Measurements from ENCODE around the gene MBD2. TPM values are rescaled to one million over a fixed set of nuclear protein-coding genes. Genes with fewer than 3 reads are reported as not detected.

The MBD2 gene
- total RNA-seq (100 to 1,000 TPM in 2 of 5 donors, 10 to 100 TPM in 3; 83.8 to 107 (median 97.5) TPM), total RNA-seq (69.7 to 209 (median 91.5) reads per million in 29 experiments)
- 98.3 TPM for total RNA-seq (2013)

DNA sequence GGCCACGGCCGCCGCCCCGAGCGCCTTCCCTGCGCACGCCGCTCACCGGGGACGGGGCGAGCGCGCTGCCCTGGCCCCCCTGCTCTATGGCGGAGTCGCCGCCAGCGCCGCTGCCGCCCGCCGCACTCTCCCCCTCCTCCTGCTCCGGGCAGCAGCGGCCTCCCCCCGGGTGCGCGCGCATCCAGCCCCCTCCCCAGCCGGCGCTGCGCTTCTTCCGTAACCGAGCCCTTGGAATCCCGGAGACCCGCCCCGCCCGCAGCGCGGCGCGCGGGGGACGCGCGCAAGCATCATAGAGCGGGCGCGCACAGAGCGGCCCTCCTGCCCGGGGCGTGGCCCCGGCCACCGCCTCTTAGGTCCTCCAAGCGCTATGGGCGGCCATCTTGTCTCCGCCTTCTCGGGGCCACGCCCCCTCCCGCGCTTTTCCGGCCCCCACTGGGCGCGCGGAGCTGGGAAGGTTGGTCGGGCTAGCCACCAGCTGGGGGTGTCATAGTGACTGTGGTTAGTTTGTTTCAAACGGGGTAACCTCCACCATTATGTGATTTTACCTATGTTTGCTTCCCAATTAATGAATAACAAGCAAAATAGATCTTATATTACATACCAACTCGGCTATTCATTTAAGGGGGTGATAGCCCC, at the start of gene MBD2:
MBD2 (minus strand) TSS at position 291 of the 636 bp plus-strand sequence; CDS start at position 181, 110 bp downstream.
- H3K4me3 ChIP-seq (ENCODE audit: control insufficient read depth in 1 of 2, extremely low read depth in 1 of 2, low read length in 1 of 2): peak within 1 kb of the TSS; percentile 54
- WGBS (ENCODE audit: insufficient coverage): under 1% methylated on average over 56 of the region's 66 CpGs
- H3K4me1 ChIP-seq (ENCODE audit: control insufficient read depth in 1 of 2, extremely low read depth in 1 of 2, insufficient read depth in 2 of 2, low read length in 2 of 2): peaks cover 15 to 28% of the 10 kb centered on the region in 2 experiments
- ATAC-seq (replicated peaks in 1 of 4) (peak; percentile 90 to 95 (median 94)), DNase-seq (peak; percentile 85 to 96 (median 90))
- Mint-ChIP-seq H3K9me3 (no peaks in the 10 kb centered on the region), H3K36me3 (peaks cover under 1% of the 10 kb centered on the region), H3K27me3 (no peaks in the 10 kb centered on the region), H3K4me3 (peak within 1 kb of the TSS; percentile 91 to 94 (median 92)), H3K4me1 (peaks cover 36 to 44% (median 39%) of the 10 kb centered on the region in 3 donors), H3K27ac (peak within 1 kb of the TSS; percentile 90 to 91)
- peak within 1 kb of the TSS; percentile 65 for H3K27ac ChIP-seq (ENCODE audit: low read length)
- ChIA-PET CTCF (interaction anchor here (0.5 to 1.7 kb wide), 4 partner anchors 24 to 133 kb away, joined by 3 to 5 read pairs (median 4); partner anchors contain the start of genes C18orf54 (in 1 of the 2), POLI (in 1 of the 2) and STARD6 (in 1 of the 2)), POLR2A (interaction anchor here in 1 of 2 donors (0.6 to 1.5 kb wide), 3 partner anchors 45 to 133 kb away, joined by 4 to 6 read pairs (median 6); partner anchors contain the start of genes C18orf54, POLI and STARD6)
- H3K9me3 ChIP-seq: no peaks in the 10 kb centered on the region
- no peaks in the 10 kb centered on the region for H3K36me3 ChIP-seq (ENCODE audit: control insufficient read depth in 2 of 2, extremely low read depth in 1 of 2, insufficient read depth in 1 of 2, low read length in 1 of 2)
- no peaks in the 10 kb centered on the region for H3K27me3 ChIP-seq (replicated peaks in 1 of 2; ENCODE audit: control insufficient read depth in 2 of 2, extremely low read depth in 1 of 2, insufficient read depth in 2 of 2, low read length in 1 of 2)

- H3K9me3 Mint-ChIP-seq: no peaks in the 10 kb centered on the region
- no peaks in the 10 kb centered on the region for H3K36me3 ChIP-seq (ENCODE audit: control insufficient read depth in 2 of 2, extremely low read depth in 1 of 2, insufficient read depth in 1 of 2, low read length in 1 of 2)
- WGBS (ENCODE audit: insufficient coverage): 2% methylated on average over 13 of the region's 27 CpGs
- H3K27ac Mint-ChIP-seq: peak overlapping the region; percentile 98
- ChIA-PET CTCF (interaction anchor here (1.0 to 4.2 kb wide), 10 partner anchors 22 to 150 kb away, joined by 3 to 89 read pairs (median 5); partner anchors contain the start of genes C18orf54 (in 1 of the 2), MBD2 (in 1 of the 2) and STARD6 (in 1 of the 2)), POLR2A (interaction anchor here (0.7 to 2.2 kb wide), 6 partner anchors 19 to 87 kb away, joined by 3 to 10 read pairs (median 4); partner anchors contain the start of genes C18orf54 (in 1 of the 2), MBD2 (in 1 of the 2) and STARD6 (in 1 of the 2))
- H3K9me3 ChIP-seq: no peaks in the 10 kb centered on the region
- peak overlapping the region; percentile 86 for H3K4me3 ChIP-seq (ENCODE audit: control insufficient read depth in 1 of 2, extremely low read depth in 1 of 2, low read length in 1 of 2)
- no peaks in the 10 kb centered on the region for H3K27me3 Mint-ChIP-seq
- H3K4me1 ChIP-seq (ENCODE audit: control insufficient read depth in 1 of 2, extremely low read depth in 1 of 2, insufficient read depth in 2 of 2, low read length in 2 of 2): peaks cover 6 to 20% of the 10 kb centered on the region in 2 experiments
- peaks cover 22 to 30% (median 23%) of the 10 kb centered on the region in 3 donors for H3K4me1 Mint-ChIP-seq
- peak overlapping the region; percentile 90 to 96 (median 92) for H3K4me3 Mint-ChIP-seq
- no peaks in the 10 kb centered on the region for H3K27me3 ChIP-seq (replicated peaks in 1 of 2; ENCODE audit: control insufficient read depth in 2 of 2, extremely low read depth in 1 of 2, insufficient read depth in 2 of 2, low read length in 1 of 2)
- H3K27ac ChIP-seq (ENCODE audit: low read length): peak overlapping the region; percentile 92
- H3K36me3 Mint-ChIP-seq: peaks cover 3% of the 10 kb centered on the region
- peak; percentile 7 to 46 (median 41) for ATAC-seq (replicated peaks in 1 of 4)
- DNase-seq: peak in 10 of 35 experiments; percentile 7 to 55 (median 14)
Observed at GRCh38 chr18:54269893-54270844, 45.7 kb upstream of the MBD2 start.

- no peaks in the 10 kb centered on the region for H3K27me3 ChIP-seq (replicated peaks in 1 of 2; ENCODE audit: control insufficient read depth in 2 of 2, extremely low read depth in 1 of 2, insufficient read depth in 2 of 2, low read length in 1 of 2)
- no peaks in the 10 kb centered on the region for H3K36me3 Mint-ChIP-seq
- ATAC-seq (replicated peaks in 1 of 4) (peak in 1 of 4 experiments; percentile 1), DNase-seq (peak in 1 of 35 experiments; percentile 42)
- peaks cover 6 to 22% of the 10 kb centered on the region in 2 experiments for H3K4me1 ChIP-seq (ENCODE audit: control insufficient read depth in 1 of 2, extremely low read depth in 1 of 2, insufficient read depth in 2 of 2, low read length in 2 of 2)
- H3K4me1 Mint-ChIP-seq: peaks cover 22 to 36% (median 26%) of the 10 kb centered on the region in 3 donors
- H3K4me3 ChIP-seq (ENCODE audit: control insufficient read depth in 1 of 2, extremely low read depth in 1 of 2, low read length in 1 of 2): peak overlapping the region; percentile 86
- H3K4me3 Mint-ChIP-seq: peak overlapping the region; percentile 90 to 96 (median 92)
- CTCF ChIA-PET: interaction anchor here in 1 of 2 donors (1.4 to 4.2 kb wide), 2 partner anchors 46 to 124 kb away, joined by 3 to 89 read pairs; no protein-coding TSS in a partner anchor
- H3K9me3 Mint-ChIP-seq: no peaks in the 10 kb centered on the region
- WGBS (ENCODE audit: insufficient coverage): 43% methylated on average over 1 of the region's 6 CpGs
- no peaks in the 10 kb centered on the region for H3K9me3 ChIP-seq
- H3K27me3 Mint-ChIP-seq: no peaks in the 10 kb centered on the region
- no peaks in the 10 kb centered on the region for H3K36me3 ChIP-seq (ENCODE audit: control insufficient read depth in 2 of 2, extremely low read depth in 1 of 2, insufficient read depth in 1 of 2, low read length in 1 of 2)
- peak overlapping the region; percentile 92 for H3K27ac ChIP-seq (ENCODE audit: low read length)
- POLR2A ChIA-PET: interaction anchor here (0.7 to 1.2 kb wide), 3 partner anchors 28 to 59 kb away, joined by 3 to 7 read pairs (median 6); no protein-coding TSS in a partner anchor
- peak overlapping the region; percentile 98 for H3K27ac Mint-ChIP-seq
Observed at GRCh38 chr18:54268751-54269150, 44.3 kb upstream of the MBD2 start.

- WGBS (ENCODE audit: insufficient coverage): 100% methylated on average over 2 of the region's 7 CpGs
- no peak overlapping the region for H3K4me3 Mint-ChIP-seq
- DNase-seq (peak in 1 of 35 experiments; percentile 13), ATAC-seq (replicated peaks in 1 of 4) (no peak)
- H3K36me3 ChIP-seq (ENCODE audit: control insufficient read depth in 2 of 2, extremely low read depth in 1 of 2, insufficient read depth in 1 of 2, low read length in 1 of 2): no peaks in the 10 kb centered on the region
- H3K9me3 ChIP-seq: no peaks in the 10 kb centered on the region
- no peaks in the 10 kb centered on the region for H3K36me3 Mint-ChIP-seq
- POLR2A ChIA-PET: no interaction called here
- H3K9me3 Mint-ChIP-seq: no peaks in the 10 kb centered on the region
- H3K27ac Mint-ChIP-seq: peak overlapping the region in 1 of 2 donors; percentile 39
- no peak overlapping the region for H3K27ac ChIP-seq (ENCODE audit: low read length)
- CTCF ChIA-PET: no interaction called here
- peaks cover 22 to 41% (median 27%) of the 10 kb centered on the region in 3 donors for H3K4me1 Mint-ChIP-seq
- no peaks in the 10 kb centered on the region for H3K27me3 ChIP-seq (replicated peaks in 1 of 2; ENCODE audit: control insufficient read depth in 2 of 2, extremely low read depth in 1 of 2, insufficient read depth in 2 of 2, low read length in 1 of 2)
- no peaks in the 10 kb centered on the region for H3K27me3 Mint-ChIP-seq
- H3K4me3 ChIP-seq (ENCODE audit: control insufficient read depth in 1 of 2, extremely low read depth in 1 of 2, low read length in 1 of 2): no peak overlapping the region
- H3K4me1 ChIP-seq (ENCODE audit: control insufficient read depth in 1 of 2, extremely low read depth in 1 of 2, insufficient read depth in 2 of 2, low read length in 2 of 2): peaks cover 6 to 22% of the 10 kb centered on the region in 2 experiments
Observed at GRCh38 chr18:54267701-54268100, 43.2 kb upstream of the MBD2 start.

DNA sequence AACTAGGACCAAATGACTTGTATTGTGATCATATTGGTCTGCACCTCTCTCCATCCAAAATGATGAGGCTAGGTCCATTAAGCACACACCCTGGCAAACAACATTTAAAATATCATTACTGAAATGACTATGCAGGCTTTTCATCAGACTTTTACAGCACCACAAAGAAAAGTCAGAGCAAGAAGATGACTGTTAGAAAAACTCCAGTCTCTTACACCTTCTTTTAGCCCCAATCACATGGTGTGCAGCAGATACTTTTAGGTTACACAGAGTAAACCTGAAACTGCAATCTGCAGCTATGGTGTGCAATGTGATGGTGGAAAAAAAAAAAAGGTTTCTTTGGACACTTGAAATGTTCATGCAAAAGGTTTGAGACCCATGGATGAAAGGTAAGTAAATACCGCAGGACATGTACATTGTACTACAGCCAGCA, 39.5 kb upstream of the MBD2 start:
- DNase-seq: peak in 1 of 35 experiments; percentile 11
- H3K27ac ChIP-seq (ENCODE audit: low read length): peak overlapping the region; percentile 7

More for the DNA sequence above, 39.5 kb upstream of the MBD2 start:
- POLR2A ChIA-PET: interaction anchor here in 1 of 2 donors (0.6 kb wide), 2 partner anchors 13 to 46 kb away, joined by 5 to 6 read pairs; no protein-coding TSS in a partner anchor
- CTCF ChIA-PET: interaction anchor here in 1 of 2 donors (0.7 kb wide), 1 partner anchor 42 kb away, joined by 4 read pairs; no protein-coding TSS in a partner anchor
- Mint-ChIP-seq H3K27me3 (no peaks in the 10 kb centered on the region), H3K4me3 (no peak overlapping the region), H3K4me1 (peaks cover 5 to 31% (median 14%) of the 10 kb centered on the region in 3 donors), H3K27ac (peak overlapping the region; percentile 53 to 68), H3K9me3 (no peaks in the 10 kb centered on the region), H3K36me3 (no peaks in the 10 kb centered on the region)
- Histone ChIP-seq H3K27me3 (replicated peaks in 1 of 2; ENCODE audit: control insufficient read depth in 2 of 2, extremely low read depth in 1 of 2, insufficient read depth in 2 of 2, low read length in 1 of 2) (no peaks in the 10 kb centered on the region), H3K4me3 (ENCODE audit: control insufficient read depth in 1 of 2, extremely low read depth in 1 of 2, low read length in 1 of 2) (no peak overlapping the region), H3K36me3 (ENCODE audit: control insufficient read depth in 2 of 2, extremely low read depth in 1 of 2, insufficient read depth in 1 of 2, low read length in 1 of 2) (no peaks in the 10 kb centered on the region), H3K9me3 (no peaks in the 10 kb centered on the region), H3K4me1 (ENCODE audit: control insufficient read depth in 1 of 2, extremely low read depth in 1 of 2, insufficient read depth in 2 of 2, low read length in 2 of 2) (peaks cover 0 to 5% of the 10 kb centered on the region in 2 experiments)
- WGBS (ENCODE audit: insufficient coverage): no CpG with 5 or more reads among the region's 1 CpG
- ATAC-seq (replicated peaks in 1 of 4): peak in 1 of 4 experiments; percentile 20

All from T-cell (primary cell).